H1 (cell line): ENCODE data around the gene SLC4A7. TPM values are rescaled to one million over a fixed set of nuclear protein-coding genes. Genes with fewer than 3 reads are reported as not detected.

Source experiments
- CTCF ChIA-PET: fragments of 300-600 bp; sonication (Branson Sonifier 250); formaldehyde crosslinking; loops from one replicate; lab custom pipeline; 2021; ENCODE audit not compliant: partially characterized antibody; lab: Charles Lee
- POLR2A ChIA-PET: fragments of 300-600 bp; sonication (Branson Sonifier 250); formaldehyde crosslinking; loops from one replicate; lab custom pipeline; 2021; ENCODE audit warnings: inconsistent platforms; ENCODE audit not compliant: partially characterized antibody; lab: Charles Lee
- DNase-seq, 2 experiments: peaks; one replicate each; pipeline versions ENCODE4 v3.0.0 to v3.0.0-alpha.2; 2010 to 2022; ENCODE audit warnings: low spot score in 2 of 2, low read depth in 1 of 2, mixed read lengths in 1 of 2
- FAIRE-seq: peaks from 2 replicates; lab custom pipeline; 2011; peaks lifted over from hg19 to GRCh38; lab: Jason Lieb, UNC
- H2AFZ ChIP-seq: 2 replicates; pipeline ENCODE4 v1.8.1; 2012; ENCODE audit warnings: low read length, inconsistent platforms
- H2AK5ac ChIP-seq: 2 replicates; pipeline ENCODE4 v1.6.1; 2013; ENCODE audit warnings: low read depth, low read length
- H2BK120ac ChIP-seq: replicated peaks from 2 replicates; pipeline ENCODE3; 2013; ENCODE audit warnings: low read depth, low read length, inconsistent platforms
- H2BK12ac ChIP-seq: 2 replicates; pipeline ENCODE4 v1.6.1; 2013; ENCODE audit warnings: low read depth, low read length
- H2BK15ac ChIP-seq: 2 replicates; pipeline ENCODE4 v1.6.1; 2013; ENCODE audit warnings: low read length
- H2BK20ac ChIP-seq: 2 replicates; pipeline ENCODE4 v1.6.1; 2013; ENCODE audit warnings: low read length
- H2BK5ac ChIP-seq: 2 replicates; pipeline ENCODE4 v1.6.1; 2013; ENCODE audit warnings: low read depth, low read length
- H3K14ac ChIP-seq: 2 replicates; pipeline ENCODE4 v1.6.1; 2013; ENCODE audit warnings: inconsistent platforms; ENCODE audit not compliant: insufficient read length
- H3K18ac ChIP-seq: 2 replicates; pipeline ENCODE4 v1.6.1; 2013; ENCODE audit warnings: low read length; ENCODE audit errors: extremely low read depth
- H3K23ac ChIP-seq: 2 replicates; pipeline ENCODE4 v1.6.1; 2013; ENCODE audit warnings: inconsistent platforms; ENCODE audit not compliant: insufficient read length
- H3K23me2 ChIP-seq: 2 replicates; pipeline ENCODE4 v1.6.1; 2013; ENCODE audit warnings: low read depth, low read length
- H3K27ac ChIP-seq: 2 replicates; pipeline ENCODE4 v1.6.1; 2011; ENCODE audit warnings: low read depth, low read length, inconsistent platforms
- H3K27me3 ChIP-seq, 4 experiments: replicated peaks in 1 of 4; 1 replicate in 1 of 4; 2 replicates in 3 of 4; pipeline versions ENCODE4 v1.6.1 to v1.8.1; 2011 to 2013; ENCODE audit warnings: low read length in 3 of 4, mild to moderate bottlenecking in 3 of 4, inconsistent platforms in 2 of 4, mixed read lengths in 2 of 4, moderate library complexity in 1 of 4; ENCODE audit not compliant: control insufficient read depth in 3 of 4, insufficient read depth in 3 of 4; ENCODE audit errors: extremely low read depth in 1 of 4
- H3K36me3 ChIP-seq, 4 experiments: 2 replicates each; pipeline versions ENCODE4 v1.6.1 to v1.8.1; 2011 to 2013; ENCODE audit warnings: mild to moderate bottlenecking in 4 of 4, low read length in 3 of 4, moderate library complexity in 2 of 4, control low read depth in 1 of 4, inconsistent platforms in 1 of 4; ENCODE audit not compliant: insufficient read depth in 4 of 4, control insufficient read depth in 2 of 4
- H3K4ac ChIP-seq: replicated peaks from 2 replicates; pipeline ENCODE3; 2013; ENCODE audit warnings: low read length, low read depth, mixed read lengths, inconsistent platforms; ENCODE audit not compliant: insufficient read length
- H3K4me1 ChIP-seq, 4 experiments: replicated peaks in 1 of 4; 1 replicate in 1 of 4; 2 replicates in 3 of 4; pipeline versions ENCODE4 v1.6.1 to v1.8.1; 2011 to 2013; ENCODE audit warnings: low read length in 3 of 4, inconsistent platforms in 2 of 4, mixed read lengths in 1 of 4; ENCODE audit not compliant: insufficient read depth in 4 of 4, control insufficient read depth in 3 of 4
- H3K4me2 ChIP-seq, 2 experiments: 2 replicates each; pipeline versions ENCODE4 v1.6.1 to v1.8.1; 2011 to 2013; ENCODE audit warnings: low read depth in 2 of 2, low read length in 2 of 2, control low read depth in 1 of 2, inconsistent platforms in 1 of 2, mild to moderate bottlenecking in 1 of 2; ENCODE audit not compliant: insufficient read depth in 1 of 2
- H3K4me3 ChIP-seq, 4 experiments: fragments of 200-600, 300-600 bp in 1 of 4; sonication (generic), shearing (Covaris generic), sonication (Bioruptor Twin) in 1 of 4; 2 replicates each; pipeline versions ENCODE4 v1.5.1 to v1.8.1; 2011 to 2016; ENCODE audit warnings: low read length in 4 of 4, low read depth in 3 of 4, control low read depth in 2 of 4, inconsistent platforms in 2 of 4, mild to moderate bottlenecking in 2 of 4, mixed read lengths in 1 of 4, moderate library complexity in 1 of 4; ENCODE audit not compliant: insufficient read depth in 2 of 4; ENCODE audit errors: extremely low read depth in 1 of 4
- H3K56ac ChIP-seq: replicated peaks from 2 replicates; pipeline ENCODE3; 2013; ENCODE audit warnings: low read depth, mild to moderate bottlenecking, mixed read lengths, low read length, inconsistent platforms; ENCODE audit not compliant: insufficient read length
- H3K79me1 ChIP-seq: 2 replicates; pipeline ENCODE4 v1.6.1; 2013; ENCODE audit warnings: low read depth, low read length, control low read depth
- H3K79me2 ChIP-seq, 2 experiments: 2 replicates each; pipeline versions ENCODE4 v1.6.1 to v1.8.1; 2012 to 2013; ENCODE audit warnings: low read length in 2 of 2, mild to moderate bottlenecking in 2 of 2, inconsistent platforms in 1 of 2; ENCODE audit not compliant: insufficient read depth in 2 of 2, control insufficient read depth in 1 of 2
- H3K9ac ChIP-seq, 4 experiments: replicated peaks in 1 of 4; 1 replicate in 1 of 4; 2 replicates in 3 of 4; pipeline versions ENCODE4 v1.6.1 to v1.8.1; 2011 to 2013; ENCODE audit warnings: low read depth in 3 of 4, low read length in 3 of 4, control low read depth in 2 of 4, mild to moderate bottlenecking in 2 of 4, moderate library complexity in 2 of 4, inconsistent platforms in 1 of 4; ENCODE audit errors: extremely low read depth in 1 of 4
- H3K9me3 ChIP-seq, 2 experiments: 2 replicates each; pipeline versions ENCODE4 v1.6.1 to v1.8.1; 2012 to 2013; ENCODE audit warnings: mild to moderate bottlenecking in 2 of 2, moderate library complexity in 2 of 2, control low read depth in 1 of 2, inconsistent platforms in 1 of 2, low read depth in 1 of 2, low read length in 1 of 2, mixed read lengths in 1 of 2; ENCODE audit not compliant: insufficient read depth in 2 of 2
- H4K20me1 ChIP-seq, 2 experiments: replicated peaks in 1 of 2; 2 replicates each; pipeline versions ENCODE3 to v1.8.1; 2011 to 2013; ENCODE audit warnings: inconsistent platforms in 2 of 2, low read length in 2 of 2, mild to moderate bottlenecking in 1 of 2; ENCODE audit not compliant: insufficient read depth in 2 of 2, control insufficient read depth in 1 of 2
- H4K5ac ChIP-seq: 2 replicates; pipeline ENCODE4 v1.6.1; 2013; ENCODE audit warnings: low read length, low read depth, mixed read lengths, inconsistent platforms; ENCODE audit not compliant: insufficient read length
- H4K8ac ChIP-seq: 2 replicates; pipeline ENCODE4 v1.8.0; 2013; ENCODE audit warnings: mild to moderate bottlenecking, moderate library complexity, low read length, inconsistent platforms; ENCODE audit not compliant: insufficient read depth; ENCODE audit errors: extremely low read depth
- H4K91ac ChIP-seq: replicated peaks from 2 replicates; pipeline ENCODE3; 2013; ENCODE audit warnings: low read length, mixed read lengths, inconsistent platforms; ENCODE audit not compliant: insufficient read length
- BRCA1 ChIP-seq: IDR thresholded peaks from 2 replicates; pipeline ENCODE4 v1.6.1; 2012; ENCODE audit warnings: low read depth, low read length, improper control_type of control experiment
- CTCF ChIP-seq, 3 experiments: IDR thresholded peaks; 1 replicate in 2 of 3; 2 replicates in 1 of 3; pipeline versions ENCODE4 v1.5.1 to v1.6.1; 2011; ENCODE audit warnings: low read length in 3 of 3, mild to moderate bottlenecking in 3 of 3, inconsistent platforms in 2 of 3, low read depth in 1 of 3, moderate library complexity in 1 of 3; ENCODE audit not compliant: insufficient read depth in 1 of 3; ENCODE audit errors: control extremely low read depth in 1 of 3
- EGR1 ChIP-seq: IDR thresholded peaks from 2 replicates; pipeline ENCODE4 v1.6.1; 2011; ENCODE audit warnings: low read depth, low read length, borderline replicate concordance
- EZH2 ChIP-seq: fragments of 200-600 bp; sonication (generic); IDR thresholded peaks from 2 replicates; pipeline ENCODE4 v1.7.1; 2012; ENCODE audit warnings: low read depth, mild to moderate bottlenecking, moderate library complexity, low read length, inconsistent platforms; ENCODE audit not compliant: severe bottlenecking
- HDAC2 ChIP-seq, 2 experiments: fragments of 300-600 bp in 1 of 2; sonication (generic) in 1 of 2; IDR thresholded peaks; 2 replicates each; pipeline ENCODE4 v1.6.1; 2011 to 2012; ENCODE audit warnings: low read depth in 2 of 2, low read length in 2 of 2, mild to moderate bottlenecking in 2 of 2, moderate library complexity in 2 of 2, borderline replicate concordance in 1 of 2, inconsistent platforms in 1 of 2
- HDAC6 ChIP-seq: IDR thresholded peaks from one replicate; pipeline ENCODE4 v1.7.1; 2012; ENCODE audit warnings: low read depth, mild to moderate bottlenecking, inconsistent platforms, low read length, moderate library complexity
- KDM4A ChIP-seq: IDR thresholded peaks from one replicate; pipeline ENCODE4 v1.7.1; 2012; ENCODE audit warnings: low read depth, mild to moderate bottlenecking, moderate library complexity, low read length, inconsistent platforms; ENCODE audit not compliant: severe bottlenecking
- MAFK ChIP-seq: IDR thresholded peaks from 2 replicates; pipeline ENCODE4 v1.6.1; 2012; ENCODE audit warnings: low read depth, mild to moderate bottlenecking, improper control_type of control experiment, low read length
- PHF8 ChIP-seq: fragments of 200-600 bp; sonication (generic); conservative IDR thresholded peaks from 2 replicates; pipeline ENCODE4 v1.7.1; 2012; ENCODE audit warnings: low read depth, mild to moderate bottlenecking, inconsistent platforms, low read length, moderate library complexity
- POLR2A ChIP-seq, 2 experiments: IDR thresholded peaks; 1 replicate in 1 of 2; 2 replicates in 1 of 2; pipeline ENCODE4 v1.6.1; 2011; ENCODE audit warnings: low read depth in 2 of 2, low read length in 2 of 2, mild to moderate bottlenecking in 2 of 2; ENCODE audit errors: control extremely low read depth in 1 of 2
- POU5F1 ChIP-seq: IDR thresholded peaks from 2 replicates; pipeline ENCODE4 v1.6.1; 2011; ENCODE audit warnings: low read depth, mild to moderate bottlenecking, low read length, moderate library complexity
- SP1 ChIP-seq: IDR thresholded peaks from 2 replicates; pipeline ENCODE4 v1.6.1; 2011; ENCODE audit warnings: low read depth, low read length
- TAF1 ChIP-seq: IDR thresholded peaks from 2 replicates; pipeline ENCODE4 v1.6.1; 2011; ENCODE audit warnings: mild to moderate bottlenecking, low read depth, low read length
- TBP ChIP-seq: IDR thresholded peaks from 2 replicates; pipeline ENCODE4 v1.6.1; 2011; ENCODE audit warnings: low read depth, low read length, improper control_type of control experiment
- polyA plus RNA-seq, 7 experiments: library from polyadenylated mRNA; depleted of rRNA in 3 of 7; stranded (reverse) in 5 of 7; unstranded in 2 of 7; fragments of >200 nt in 5 of 7; fragments of 200-250 nt in 2 of 7; gene quantifications; 1 replicate in 5 of 7; 2 replicates in 1 of 7; 4 replicates in 1 of 7; pipeline versions ENCODE4 v1.2.1 to v1.2.3, GENCODE V29; 2011 to 2013; ENCODE audit warnings: missing spikeins in 2 of 7, mixed read lengths in 2 of 7
- total RNA-seq: library from RNA; stranded (reverse); fragmentation: NEBNext Ultra II Directional; extraction: Animal tissue kit (Norgen Biotek cat#: 25700); gene quantifications from 2 replicates; pipeline ENCODE4 v1.2.1, GENCODE V29; 2021

The SLC4A7 gene
- total and polyA plus RNA-seq, 2 of the 8 experiments (the other 6 are each of a cell fraction or from before 2014, with no cell fraction given) = 14.9 to 70.5 TPM

DNA sequence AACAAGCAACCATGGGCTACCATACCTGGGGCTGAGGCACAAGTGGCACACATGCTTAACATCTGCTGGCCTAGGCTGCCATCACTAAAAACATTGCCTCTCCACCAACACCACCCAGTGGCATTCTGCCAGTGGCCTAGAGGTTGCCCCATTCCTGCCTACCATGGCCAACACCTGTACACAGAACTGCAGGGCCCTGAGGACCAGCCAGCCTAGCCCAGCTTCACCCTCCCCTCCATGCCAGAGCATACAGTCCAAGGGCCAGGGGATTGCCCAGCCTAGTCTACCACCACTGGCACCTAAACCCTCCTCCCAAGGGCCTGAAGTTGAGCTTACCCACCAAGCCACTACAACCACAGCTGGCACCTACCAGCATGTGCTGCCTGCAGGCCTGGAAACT lies 150.3 kb downstream of the SLC4A7 start:
- no peaks in the 10 kb centered on the region for H4K20me1 ChIP-seq
- H3K4me1 ChIP-seq = no peaks in the 10 kb centered on the region
- no peak overlapping the region for H3K9ac ChIP-seq
- 0 out of 2 replicates have a peak overlapping the region, but pooled peaks have one; percentile 72 for H2BK20ac ChIP-seq
- ChIA-PET POLR2A (no interaction called here), CTCF (no interaction called here)
- DNase-seq (no peak), FAIRE-seq (no peak)
- H3K27me3 ChIP-seq = no peaks in the 10 kb centered on the region
- H3K23me2 ChIP-seq = no peaks in the 10 kb centered on the region
- H4K91ac ChIP-seq = no peak overlapping the region
- H2BK5ac ChIP-seq = no peak overlapping the region
- H3K4me2 ChIP-seq = no peak overlapping the region
- no peaks in the 10 kb centered on the region for H3K9me3 ChIP-seq
- H4K8ac ChIP-seq = no peak overlapping the region
- H3K23ac ChIP-seq = no peak overlapping the region
- no peak overlapping the region for H4K5ac ChIP-seq
- no peak overlapping the region for H3K27ac ChIP-seq
- peaks cover 0 to 4% (median 0%) of the 10 kb centered on the region in 4 experiments; a peak in 1 of 8 replicates for H3K36me3 ChIP-seq
- H2BK120ac ChIP-seq = no peak overlapping the region
- H2AFZ ChIP-seq = no peak overlapping the region
- H3K18ac ChIP-seq = no peak overlapping the region
- 0 out of 2 replicates have a peak overlapping the region, but pooled peaks have one; percentile 17 for H2BK12ac ChIP-seq
- H3K56ac ChIP-seq = no peak overlapping the region
- no peak overlapping the region for H2AK5ac ChIP-seq
- H3K4ac ChIP-seq = no peak overlapping the region
- no peak overlapping the region for H3K4me3 ChIP-seq
- no peak overlapping the region for H2BK15ac ChIP-seq
- H3K14ac ChIP-seq = no peak overlapping the region
- H3K79me2 ChIP-seq = no peaks in the 10 kb centered on the region
- no peaks in the 10 kb centered on the region for H3K79me1 ChIP-seq
- TF ChIP-seq EGR1 = no peak
- no peak for TF ChIP-seq HDAC2 (IDR thresholded peaks at IDR 0.05; ENCODE audit: borderline replicate concordance in 1 of 2, low read depth in 2 of 2, low read length in 2 of 2)
- no peak for TF ChIP-seq POU5F1
- TF ChIP-seq EZH2 = no peak
- TF ChIP-seq BRCA1 = no peak
- TF ChIP-seq TBP = no peak
- TF ChIP-seq POLR2A (IDR thresholded peaks at IDR 0.05; ENCODE audit: control extremely low read depth in 1 of 2, low read depth in 2 of 2, low read length in 2 of 2) = no peak
- TF ChIP-seq HDAC6 = no peak
- no peak for TF ChIP-seq KDM4A
- TF ChIP-seq SP1 = no peak
- no peak for TF ChIP-seq PHF8
- TF ChIP-seq CTCF (IDR thresholded peaks at IDR 0.05; ENCODE audit: control extremely low read depth in 1 of 3, insufficient read depth in 1 of 3, low read depth in 1 of 3, low read length in 3 of 3) = no peak
- TF ChIP-seq TAF1 = no peak
- no peak for TF ChIP-seq MAFK
